Stimulated activated CD8-positive, alpha-beta memory T cell treated with anti-CD3 and anti-CD28 coated beads, Interleukin-2, amount 100 ng/mL, for 1 hour (primary cell): Measurements from ENCODE around the gene SCNN1A.

Experiments used
- DNase-seq, 2 donors: peaks; one replicate each; pipeline ENCODE4 v3.0.0-alpha.2; 2020; ENCODE audit warnings: low read depth in 2 of 2

Gene SCNN1A

GRCh38 chr12:6368906-6369525 lies 6.3 kb downstream of the SCNN1A start:
- DNase-seq: no peak

DNA sequence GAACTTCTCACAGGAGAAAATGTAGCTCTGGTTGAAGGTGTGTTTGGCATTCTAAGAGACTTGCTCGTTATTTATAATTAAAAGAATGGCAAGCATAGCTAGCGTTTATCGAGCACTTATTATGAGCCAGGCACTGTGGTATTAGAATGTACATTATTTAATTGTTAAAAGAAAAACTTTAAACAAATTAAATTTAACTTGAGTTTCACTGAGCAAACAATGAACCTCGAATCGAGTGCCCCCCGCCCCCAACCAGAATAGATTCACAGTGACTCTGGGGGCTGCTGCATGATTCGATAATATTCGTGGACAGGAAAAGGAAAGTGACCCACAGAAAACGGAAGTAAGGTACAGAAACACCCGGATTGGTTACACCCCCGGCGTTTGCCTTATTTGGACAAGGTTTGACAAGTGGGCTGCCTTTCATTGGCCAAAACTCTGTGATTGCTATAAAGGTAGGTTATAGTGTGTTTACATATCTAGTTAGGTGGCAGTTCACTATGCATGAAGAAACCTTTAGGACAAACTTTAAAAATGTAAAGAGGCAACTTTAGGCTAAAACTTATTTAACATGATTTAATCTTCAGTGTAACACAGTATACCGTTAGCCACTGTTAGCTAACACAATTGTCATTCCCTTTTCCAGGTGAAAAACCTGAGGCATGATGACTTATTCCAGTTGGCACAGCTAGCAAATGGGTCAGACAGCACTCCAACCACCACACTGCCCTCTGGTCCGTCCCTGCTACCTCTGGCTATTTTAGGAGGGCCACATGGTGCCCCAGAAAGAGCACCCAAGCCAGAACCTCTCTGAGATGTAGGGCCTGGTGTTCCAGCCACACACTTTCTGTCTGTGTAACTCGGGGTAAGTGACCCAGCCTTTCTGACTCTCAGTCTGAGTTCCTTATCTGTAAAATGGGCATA lies 7.1 kb downstream of the SCNN1A start:
- no peak for DNase-seq

GRCh38 chr12:6367065-6367968 lies 8.0 kb downstream of the SCNN1A start:
- DNase-seq: peak in 1 of 2 donors; percentile 26

DNA sequence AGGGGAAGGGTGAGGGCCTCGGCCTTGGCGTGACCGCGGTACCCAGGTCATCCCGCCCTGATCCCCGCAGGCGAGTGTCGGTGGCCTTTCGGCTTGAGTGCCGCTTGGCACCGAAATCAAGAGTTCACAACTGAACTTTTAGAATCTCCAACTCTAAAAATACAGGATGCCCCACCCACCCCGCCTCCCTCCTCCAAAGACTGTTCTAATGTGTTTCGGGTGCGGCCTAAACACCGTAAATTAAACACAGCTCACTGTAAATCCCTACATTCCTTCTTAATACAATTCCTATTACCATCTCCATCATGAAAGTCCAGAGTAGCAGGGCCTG lies 11.4 kb downstream of the SCNN1A start:
- no peak for DNase-seq

GRCh38 chr12:6363330-6364043 lies 11.9 kb downstream of the SCNN1A start:
- peak; percentile 27 to 58 for DNase-seq

GRCh38 chr12:6363010-6363329 lies 12.4 kb downstream of the SCNN1A start:
- DNase-seq: no peak

DNA sequence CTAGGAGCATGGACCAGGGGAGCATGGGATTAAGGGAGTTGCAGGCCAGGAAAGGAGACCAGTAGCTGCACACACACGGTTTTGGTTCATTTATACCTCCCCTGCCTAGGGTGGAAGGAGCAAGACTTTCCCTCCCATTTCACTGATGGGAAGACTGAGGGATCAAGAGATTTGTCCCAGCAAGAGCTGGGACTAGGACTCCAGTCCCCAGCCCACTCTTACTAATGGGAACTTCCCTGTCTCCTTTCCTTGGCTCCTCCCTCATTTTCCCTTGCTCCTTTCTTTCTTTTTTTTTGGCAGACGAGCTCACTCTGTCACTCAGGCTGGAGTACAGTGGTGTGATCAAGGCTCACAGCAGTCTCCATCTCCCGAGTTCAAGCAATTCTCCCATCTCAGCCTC lies 13.0 kb downstream of the SCNN1A start:
- DNase-seq: no peak

GRCh38 chr12:6361834-6362233 lies 13.5 kb downstream of the SCNN1A start:
- DNase-seq: no peak

DNA sequence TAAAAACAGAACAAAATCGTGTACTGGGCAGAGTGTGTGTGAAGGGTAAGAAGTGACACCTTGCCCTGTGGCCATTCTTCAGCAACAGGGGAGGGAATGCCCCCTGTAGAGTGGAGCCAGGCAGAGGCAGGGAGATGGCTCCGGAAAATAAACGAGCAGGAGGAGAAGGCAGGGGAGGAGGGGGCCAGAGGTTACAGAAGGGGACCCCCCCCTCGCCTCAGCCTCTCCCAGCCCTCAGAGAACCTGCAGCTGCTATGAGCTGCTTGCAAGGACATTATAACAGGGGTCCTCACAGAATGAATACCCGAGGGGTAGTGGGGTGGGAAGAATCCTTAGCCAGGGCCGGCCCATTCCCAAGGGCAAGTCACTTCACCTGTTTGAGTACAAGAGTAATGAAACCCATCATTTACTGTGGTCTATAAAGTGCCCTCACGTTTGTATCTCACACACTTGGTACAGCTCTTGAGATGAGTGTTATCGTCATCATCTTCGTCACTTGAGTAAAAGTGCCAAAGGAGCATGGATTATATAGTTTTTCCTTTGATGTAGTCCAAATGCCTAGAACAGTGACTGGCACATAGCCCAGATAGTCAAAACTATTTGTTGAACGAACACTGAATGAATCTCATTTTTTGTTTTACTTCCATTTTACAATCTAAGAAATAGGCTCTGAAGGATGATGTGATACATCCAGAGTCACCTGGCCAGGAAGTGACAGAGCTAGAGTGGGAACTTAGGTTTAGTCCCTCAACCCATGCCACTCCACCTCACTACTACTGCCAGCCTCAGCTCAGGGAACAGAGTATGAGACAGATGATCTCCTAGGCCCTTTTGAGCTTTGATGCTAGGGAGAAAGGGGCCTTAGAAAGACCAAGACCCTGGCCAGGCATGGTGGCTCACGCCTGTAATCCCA lies 14.5 kb downstream of the SCNN1A start:
- no peak for DNase-seq

DNA sequence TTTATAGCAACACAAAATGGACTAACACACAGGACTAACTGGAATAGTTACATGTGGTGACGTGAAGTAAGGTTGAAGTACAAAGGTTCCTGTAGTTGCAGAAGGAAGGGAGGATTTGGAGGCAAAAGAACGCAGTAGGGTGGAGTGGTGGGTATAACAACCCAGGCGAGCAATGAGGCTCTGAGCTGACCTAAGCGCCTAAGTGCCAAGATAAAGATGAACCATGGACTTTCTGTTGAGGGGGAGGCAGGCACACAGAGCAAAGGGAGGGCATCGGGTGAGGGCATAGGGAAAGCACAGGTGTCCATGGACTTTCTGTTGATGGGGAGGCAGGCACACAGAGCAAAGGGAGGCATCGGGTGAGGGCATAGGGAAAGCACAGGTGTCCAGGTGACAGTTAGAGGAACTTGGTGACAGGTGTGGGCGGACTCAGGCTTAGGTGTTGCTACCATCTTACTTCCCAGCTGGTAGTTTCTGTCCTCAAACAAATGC lies 15.2 kb downstream of the SCNN1A start:
- no peak for DNase-seq

- no peak for DNase-seq
Observed at GRCh38 chr12:6358881-6359280, 16.5 kb downstream of the SCNN1A start.

- no peak for DNase-seq
Observed at GRCh38 chr12:6356374-6356820, 19.0 kb downstream of the SCNN1A start.

GRCh38 chr12:6355491-6356373 lies 19.6 kb downstream of the SCNN1A start:
- DNase-seq: no peak

GRCh38 chr12:6354495-6355393 lies 20.6 kb downstream of the SCNN1A start:
- DNase-seq: no peak

DNA sequence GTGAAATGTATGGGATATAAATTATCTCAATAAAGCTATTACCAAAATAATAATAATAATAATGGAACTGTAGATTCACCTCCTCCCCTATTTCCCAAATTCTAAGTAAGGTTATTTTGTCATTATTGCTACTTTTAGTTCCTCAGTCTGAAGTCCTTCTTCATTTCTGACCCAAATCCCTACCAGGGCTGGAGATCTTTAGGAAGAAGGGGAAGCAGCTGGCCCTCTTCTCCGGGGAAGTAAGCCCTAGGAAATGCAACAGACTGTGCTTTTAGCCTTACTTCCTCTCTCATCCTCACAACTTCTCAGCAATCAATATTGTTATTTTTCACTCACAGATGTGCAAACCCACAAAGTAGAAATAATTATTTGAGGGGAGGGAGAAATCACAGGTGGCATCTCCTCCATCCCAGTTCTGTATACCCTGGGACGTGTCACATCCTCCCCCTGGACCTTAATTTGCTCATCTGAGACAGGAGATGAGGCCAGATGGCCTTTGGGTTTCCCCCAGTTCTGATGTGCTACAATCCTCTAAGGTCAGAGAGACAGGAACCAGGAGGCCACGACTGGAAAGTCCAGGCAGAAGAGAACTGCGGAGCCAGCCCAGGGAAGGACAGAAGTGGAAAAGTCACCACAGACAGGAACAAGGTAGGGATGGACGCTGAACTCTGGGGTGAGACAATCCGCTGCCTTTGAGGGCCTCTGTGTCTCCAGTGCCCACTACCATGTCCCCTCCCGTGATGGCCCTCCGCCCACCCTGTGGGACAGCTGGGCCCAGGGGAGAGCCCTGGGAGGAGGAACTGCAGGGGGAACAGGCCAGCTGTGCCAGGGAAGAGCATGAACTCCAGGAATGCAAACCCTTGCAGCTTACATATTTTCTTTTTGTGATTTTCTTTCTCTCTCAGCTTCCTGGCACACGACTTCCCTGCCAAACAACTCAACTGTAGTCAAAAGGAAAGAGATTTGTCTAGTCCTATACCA lies 22.9 kb downstream of the SCNN1A start:
- DNase-seq: no peak

DNA sequence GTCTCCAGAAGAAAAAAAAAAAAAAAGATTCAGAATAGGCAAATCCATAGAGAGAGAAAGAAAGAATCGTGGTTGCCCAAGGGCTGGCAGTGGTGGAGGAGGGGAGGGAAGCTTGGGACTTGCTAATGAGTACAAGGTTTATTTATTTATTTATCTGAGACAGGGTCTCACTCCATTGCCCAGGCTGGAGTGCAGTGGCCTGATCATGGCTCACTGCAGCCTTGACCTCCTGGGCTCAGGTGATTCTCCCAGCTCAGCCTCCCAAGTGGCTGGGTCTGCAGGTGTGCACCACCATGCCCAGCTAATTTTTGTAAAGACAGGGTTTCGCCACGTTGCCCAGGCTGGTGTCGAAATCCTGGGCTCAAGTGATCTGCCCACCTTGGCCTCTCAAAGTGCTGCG lies 23.7 kb downstream of the SCNN1A start:
- DNase-seq: no peak
